ENCODE results near the gene CDK16. TPM values are rescaled to one million over a fixed set of nuclear protein-coding genes. Genes with fewer than 3 reads are reported as not detected.

CDK16 gene
- total RNA-seq, 2 donors from 2014 or later: 167 to 245 TPM

- DNase-seq: no peak
- no peak for TF ChIP-seq CTCF (conservative IDR thresholded peaks at IDR 0.05)
- no peaks in the 10 kb centered on the region for H3K27me3 ChIP-seq (ENCODE audit: control insufficient read depth, insufficient read depth, low read length, poor library complexity, severe bottlenecking)
- WGBS, 2 experiments (ENCODE audit: insufficient coverage in 1 of 2, insufficient read length in 1 of 2): 97% methylated on average over 32 of the region's 34 CpGs; no CpG with 5 or more reads in 1 of the 2 experiments
- Mint-ChIP-seq H3K4me3 (no peak overlapping the region), H3K27ac (no peak overlapping the region), H3K4me1 (no peaks in the 10 kb centered on the region), H3K9me3 (peaks cover 59% of the 10 kb centered on the region), H3K36me3 (ENCODE audit: low read depth) (peaks cover 31% of the 10 kb centered on the region), H3K27me3 (ENCODE audit: insufficient read depth) (no peaks in the 10 kb centered on the region)
- H3K4me1 ChIP-seq (ENCODE audit: control insufficient read depth, insufficient read depth, low read length): no peaks in the 10 kb centered on the region
- no peak overlapping the region for H3K27ac ChIP-seq (ENCODE audit: low read depth, low read length)
- H3K9ac ChIP-seq (ENCODE audit: extremely low read depth, low read length, poor library complexity, severe bottlenecking): no peak overlapping the region
- peaks cover 6% of the 10 kb centered on the region for H3K36me3 ChIP-seq (ENCODE audit: control insufficient read depth, insufficient read depth, low read length)
- no peak overlapping the region for H3K4me3 ChIP-seq (ENCODE audit: low read length)
- no peaks in the 10 kb centered on the region for H3K9me3 ChIP-seq (ENCODE audit: control insufficient read depth, low read length)
Measured at GRCh38 chrX:47170861-47171692, 47.4 kb upstream of the CDK16 start.

- no peaks in the 10 kb centered on the region for H3K4me1 Mint-ChIP-seq
- H3K4me1 ChIP-seq (ENCODE audit: control insufficient read depth, insufficient read depth, low read length): no peaks in the 10 kb centered on the region
- no peak for TF ChIP-seq CTCF (conservative IDR thresholded peaks at IDR 0.05)
- no peak overlapping the region for H3K4me3 Mint-ChIP-seq
- no peak overlapping the region for H3K27ac Mint-ChIP-seq
- no peaks in the 10 kb centered on the region for H3K27me3 ChIP-seq (ENCODE audit: control insufficient read depth, insufficient read depth, low read length, poor library complexity, severe bottlenecking)
- H3K4me3 ChIP-seq (ENCODE audit: low read length): no peak overlapping the region
- H3K9me3 Mint-ChIP-seq: peaks cover 65% of the 10 kb centered on the region
- no peak overlapping the region for H3K27ac ChIP-seq (ENCODE audit: low read depth, low read length)
- H3K9ac ChIP-seq (ENCODE audit: extremely low read depth, low read length, poor library complexity, severe bottlenecking): no peak overlapping the region
- H3K9me3 ChIP-seq (ENCODE audit: control insufficient read depth, low read length): no peaks in the 10 kb centered on the region
- H3K36me3 Mint-ChIP-seq (ENCODE audit: low read depth): peaks cover 40% of the 10 kb centered on the region
- 92% methylated on average over 2 of the region's 2 CpGs; no CpG with 5 or more reads in 1 of the 2 experiments for WGBS, 2 experiments (ENCODE audit: insufficient coverage in 1 of 2, insufficient read length in 1 of 2)
- no peak for DNase-seq
- H3K36me3 ChIP-seq (ENCODE audit: control insufficient read depth, insufficient read depth, low read length): peaks cover 14% of the 10 kb centered on the region
- no peaks in the 10 kb centered on the region for H3K27me3 Mint-ChIP-seq (ENCODE audit: insufficient read depth)
Measured at GRCh38 chrX:47171996-47172395, 46.5 kb upstream of the CDK16 start.

- Mint-ChIP-seq H3K4me3 (no peak overlapping the region), H3K9me3 (peaks cover 63% of the 10 kb centered on the region), H3K27me3 (ENCODE audit: insufficient read depth) (no peaks in the 10 kb centered on the region), H3K4me1 (no peaks in the 10 kb centered on the region), H3K27ac (no peak overlapping the region), H3K36me3 (ENCODE audit: low read depth) (peaks cover 41% of the 10 kb centered on the region)
- H3K27ac ChIP-seq (ENCODE audit: low read depth, low read length): no peak overlapping the region
- WGBS, 2 experiments (ENCODE audit: insufficient coverage in 1 of 2, insufficient read length in 1 of 2): 97 to 100% methylated on average over 2 to 7 of the region's 7 CpGs
- no peaks in the 10 kb centered on the region for H3K27me3 ChIP-seq (ENCODE audit: control insufficient read depth, insufficient read depth, low read length, poor library complexity, severe bottlenecking)
- no peaks in the 10 kb centered on the region for H3K4me1 ChIP-seq (ENCODE audit: control insufficient read depth, insufficient read depth, low read length)
- TF ChIP-seq CTCF (conservative IDR thresholded peaks at IDR 0.05): no peak
- H3K9ac ChIP-seq (ENCODE audit: extremely low read depth, low read length, poor library complexity, severe bottlenecking): no peak overlapping the region
- no peak overlapping the region for H3K4me3 ChIP-seq (ENCODE audit: low read length)
- peaks cover 15% of the 10 kb centered on the region for H3K36me3 ChIP-seq (ENCODE audit: control insufficient read depth, insufficient read depth, low read length)
- no peak for DNase-seq
- no peaks in the 10 kb centered on the region for H3K9me3 ChIP-seq (ENCODE audit: control insufficient read depth, low read length)
Measured at GRCh38 chrX:47172549-47172948, 45.9 kb upstream of the CDK16 start.
